PC-9 (cell line): ENCODE results near the gene PARP16.

Source experiments
- CTCF ChIP-seq: fragments of 200-600 bp; sonication (generic); conservative IDR thresholded peaks from 2 replicates; pipeline ENCODE4 v1.6.1; 2017; ENCODE audit warnings: mixed run types, antibody characterized with exemption, mild to moderate bottlenecking, moderate library complexity
- EZH2 ChIP-seq: fragments of 200-600 bp; sonication (generic); IDR thresholded peaks from 2 replicates; pipeline ENCODE4 v1.8.0; 2017; ENCODE audit warnings: antibody characterized with exemption, low read depth

DNA sequence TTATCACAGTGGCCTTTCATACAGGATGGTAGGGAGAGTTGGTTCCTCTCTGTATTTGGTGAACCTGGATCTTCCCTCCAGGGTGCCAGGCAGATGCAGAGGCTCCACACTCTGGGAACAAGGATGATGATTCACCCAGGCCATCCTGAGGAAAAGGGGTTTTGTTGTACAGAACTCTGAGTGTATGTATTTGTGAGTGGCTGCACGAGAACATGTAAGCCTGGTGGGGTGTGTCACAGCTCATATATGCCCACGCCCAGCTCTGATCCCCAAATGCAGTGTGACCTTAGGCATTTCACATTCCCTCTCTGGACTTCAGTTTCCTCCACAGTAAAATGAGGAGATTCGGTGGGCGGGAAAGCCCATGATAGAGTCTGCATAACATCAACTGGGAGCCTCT, 63.8 kb downstream of the PARP16 start:
- TF ChIP-seq EZH2 (no peak), CTCF (no peak)
